GM19025 (cell line): ENCODE results near the gene SUZ12.
"Not testable (repeated sequence)": the region's sequence is repeated elsewhere in the genome, so short reads cannot be mapped to it uniquely, and the experiment has no call there.

Source experiments
- ATAC-seq: cut with Tn5 transposase; IDR thresholded peaks from one replicate; pipeline ENCODE4 v1.9.1; 2021; ENCODE audit warnings: mild to moderate bottlenecking, low read depth, moderate library complexity; ENCODE audit not compliant: unreplicated experiment

The SUZ12 gene

GRCh38 chr17:31942396-31942795 lies 5.6 kb downstream of the SUZ12 start:
- ATAC-seq, result not testable (repeated sequence)

GRCh38 chr17:31951953-31952352 lies 15.1 kb downstream of the SUZ12 start:
- ATAC-seq, result not testable (repeated sequence)

- not testable (repeated sequence) for ATAC-seq
Observed at GRCh38 chr17:31964131-31964530, 27.3 kb downstream of the SUZ12 start.

GRCh38 chr17:31967648-31968047 lies 30.8 kb downstream of the SUZ12 start:
- ATAC-seq, result no peak

- not testable (repeated sequence) for ATAC-seq
Observed at GRCh38 chr17:31970416-31970815, 33.6 kb downstream of the SUZ12 start.

- not testable (repeated sequence) for ATAC-seq
Observed at GRCh38 chr17:31974269-31975071, 37.7 kb downstream of the SUZ12 start.

- not testable (repeated sequence) for ATAC-seq
Observed at GRCh38 chr17:31975391-31975790, 38.6 kb downstream of the SUZ12 start.

- not testable (repeated sequence) for ATAC-seq
Observed at GRCh38 chr17:31991821-31992220, 55.0 kb downstream of the SUZ12 start.

GRCh38 chr17:31997005-31997404 lies 60.2 kb downstream of the SUZ12 start:
- no peak for ATAC-seq

- peak; percentile 77 for ATAC-seq
Observed at GRCh38 chr17:32006957-32007462, 70.2 kb downstream of the SUZ12 start, which contains the start of gene LRRC37B. Gene LRRC37B, plus strand, starts transcription at chr17:32007383. Its CDS starts 14,010 bp downstream, at chr17:32021393.

- peak; percentile 39 for ATAC-seq
Observed at GRCh38 chr17:32007463-32008298, 70.9 kb downstream of the SUZ12 start.

GRCh38 chr17:32009262-32009542 lies 72.4 kb downstream of the SUZ12 start:
- ATAC-seq, result no peak

- no peak for ATAC-seq
Observed at GRCh38 chr17:32010114-32010513, 73.3 kb downstream of the SUZ12 start.

- ATAC-seq, result no peak
Observed at GRCh38 chr17:32015245-32016013, 78.6 kb downstream of the SUZ12 start.

GRCh38 chr17:32016231-32016630 lies 79.4 kb downstream of the SUZ12 start:
- no peak for ATAC-seq

GRCh38 chr17:32019228-32019627 lies 82.4 kb downstream of the SUZ12 start:
- no peak for ATAC-seq

- no peak for ATAC-seq
Observed at GRCh38 chr17:32020943-32021614, 84.3 kb downstream of the SUZ12 start.

GRCh38 chr17:32021615-32021955 lies 84.8 kb downstream of the SUZ12 start:
- ATAC-seq, result no peak

GRCh38 chr17:32022554-32022953 lies 85.7 kb downstream of the SUZ12 start:
- not testable (repeated sequence) for ATAC-seq

- not testable (repeated sequence) for ATAC-seq
Observed at GRCh38 chr17:32027271-32027670, 90.5 kb downstream of the SUZ12 start.
